Measurements from ENCODE around the gene DNMBP.

- TF ChIP-seq POLR2A (IDR thresholded peaks at IDR 0.05), result no peak
- no peak for TF ChIP-seq CTCF (IDR thresholded peaks at IDR 0.05)
Observed at GRCh38 chr10:100038561-100039071, 28.9 kb upstream of the DNMBP start.

Measured in sigmoid colon (tissue), 3 donors.